Thyroid gland (tissue), 4 donors: ENCODE data around the gene FAM171A1. TPM values are rescaled to one million over a fixed set of nuclear protein-coding genes. Genes with fewer than 3 reads are reported as not detected.

Source experiments
- DNase-seq, 2 donors: peaks; one replicate each; pipeline ENCODE4 v3.0.0-alpha.2; 2019
- H3K27ac ChIP-seq, 3 donors: fragments of 200-600 bp; sonication (generic); 1 replicate in 2 of 3; 2 replicates in 1 of 3; pipeline ENCODE4 v1.5.1; 2016 to 2019; ENCODE audit warnings: mild to moderate bottlenecking in 1 of 3, moderate library complexity in 1 of 3
- H3K27me3 ChIP-seq: fragments of 200-600 bp; sonication (generic); one replicate; pipeline ENCODE4 v1.5.1; 2019
- H3K36me3 ChIP-seq, 2 donors: fragments of 200-600 bp; sonication (generic); one replicate each; pipeline ENCODE4 v1.5.1; 2016 to 2019
- H3K4me1 ChIP-seq, 2 donors: fragments of 200-600 bp; sonication (generic); one replicate each; pipeline ENCODE4 v1.5.1; 2017 to 2019
- H3K4me3 ChIP-seq, 3 donors: fragments of 200-600 bp; sonication (generic); replicated peaks in 1 of 3; 1 replicate in 2 of 3; 2 replicates in 1 of 3; pipeline ENCODE4 v1.5.1; 2016; ENCODE audit warnings: mild to moderate bottlenecking in 1 of 3
- H3K9me3 ChIP-seq: fragments of 200-600 bp; sonication (generic); one replicate; pipeline ENCODE4 v1.5.1; 2017
- CTCF ChIP-seq, 6 experiments: fragments of 200-600 bp in 3 of 6; fragments of 450-650 bp in 3 of 6; sonication (generic) in 3 of 6; IDR thresholded peaks; one replicate each; pipeline ENCODE4 v1.5.1; 2016 to 2019; ENCODE audit warnings: antibody characterized with exemption in 6 of 6, mild to moderate bottlenecking in 2 of 6, inconsistent platforms in 1 of 6, moderate library complexity in 1 of 6
- POLR2A ChIP-seq, 2 donors: fragments of 450-650 bp; IDR thresholded peaks; one replicate each; pipeline ENCODE4 v1.6.1; 2017; ENCODE audit warnings: antibody characterized with exemption in 2 of 2, mild to moderate bottlenecking in 2 of 2, moderate library complexity in 1 of 2
- WGBS, 2 donors: methylation state at CpG; one replicate each; pipeline ENCODE4 v1.1.5; 2017; 5-methylcytosine and 5-hydroxymethylcytosine counted together
- intact Hi-C: fragments of 100-400 bp; cut with DNase I; formaldehyde crosslinking; loops from one replicate; pipeline ENCODE4 v1.15.1; 2023
- total RNA-seq, 4 donors: library from RNA; depleted of rRNA; stranded (reverse); fragments of >200 nt; gene quantifications; one replicate each; pipeline ENCODE4 v1.2.3, GENCODE V29; 2016

Gene FAM171A1
- total RNA-seq, 4 donors from 2014 or later: 10.2 to 14.9 (median 13.3) TPM

- no peaks in the 10 kb centered on the region for H3K9me3 ChIP-seq
- no peaks in the 10 kb centered on the region for H3K27me3 ChIP-seq
- no peak overlapping the region for H3K4me3 ChIP-seq
- H3K27ac ChIP-seq: no peak overlapping the region
- no peaks in the 10 kb centered on the region for H3K4me1 ChIP-seq
- TF ChIP-seq POLR2A (IDR thresholded peaks at IDR 0.05): no peak
- no peak for DNase-seq
- whole genome bisulfite sequencing, 2 donors: 81 to 83% methylated on average over 10 of the region's 10 CpGs
- no peaks in the 10 kb centered on the region for H3K36me3 ChIP-seq
- intact Hi-C loops: no loop called here
Observed at GRCh38 chr10:15267496-15267895, 103.6 kb downstream of the FAM171A1 start.

- Histone ChIP-seq H3K36me3 (no peaks in the 10 kb centered on the region), H3K9me3 (no peaks in the 10 kb centered on the region), H3K4me3 (no peak overlapping the region), H3K27ac (no peak overlapping the region), H3K27me3 (no peaks in the 10 kb centered on the region), H3K4me1 (no peaks in the 10 kb centered on the region)
- intact Hi-C loops: no loop called here
- TF ChIP-seq POLR2A (IDR thresholded peaks at IDR 0.05) (no peak), CTCF (IDR thresholded peaks at IDR 0.05) (no peak)
- DNase-seq: no peak
- 94 to 96% methylated on average over 5 of the region's 5 CpGs for WGBS, 2 donors
Observed at GRCh38 chr10:15266117-15266516, 105.0 kb downstream of the FAM171A1 start.

- H3K4me1 ChIP-seq: no peaks in the 10 kb centered on the region
- no peak overlapping the region for H3K27ac ChIP-seq
- H3K9me3 ChIP-seq: no peaks in the 10 kb centered on the region
- H3K4me3 ChIP-seq: no peak overlapping the region
- H3K36me3 ChIP-seq: no peaks in the 10 kb centered on the region
- no peak for DNase-seq
- H3K27me3 ChIP-seq: no peaks in the 10 kb centered on the region
- intact Hi-C loops: no loop called here
- TF ChIP-seq POLR2A (IDR thresholded peaks at IDR 0.05) (no peak), CTCF (IDR thresholded peaks at IDR 0.05) (no peak)
- 96% methylated on average over 2 of the region's 2 CpGs for WGBS, 2 donors
Observed at GRCh38 chr10:15265558-15265957, 105.5 kb downstream of the FAM171A1 start.

- TF ChIP-seq POLR2A (IDR thresholded peaks at IDR 0.05): no peak
- TF ChIP-seq CTCF (IDR thresholded peaks at IDR 0.05): no peak
- no peaks in the 10 kb centered on the region for H3K27me3 ChIP-seq
- no peak overlapping the region for H3K4me3 ChIP-seq
- intact Hi-C loops: no loop called here
- no peaks in the 10 kb centered on the region for H3K4me1 ChIP-seq
- no peak overlapping the region for H3K27ac ChIP-seq
- H3K36me3 ChIP-seq: no peaks in the 10 kb centered on the region
- 82 to 90% methylated on average over 7 of the region's 7 CpGs for WGBS, 2 donors
- H3K9me3 ChIP-seq: no peaks in the 10 kb centered on the region
- DNase-seq: no peak
Observed at GRCh38 chr10:15265056-15265455, 106.0 kb downstream of the FAM171A1 start.

- TF ChIP-seq CTCF (IDR thresholded peaks at IDR 0.05): no peak
- intact Hi-C loops: no loop called here
- Histone ChIP-seq H3K9me3 (no peaks in the 10 kb centered on the region), H3K4me3 (no peak overlapping the region), H3K27ac (no peak overlapping the region), H3K36me3 (no peaks in the 10 kb centered on the region), H3K4me1 (no peaks in the 10 kb centered on the region), H3K27me3 (no peaks in the 10 kb centered on the region)
- DNase-seq: no peak
- whole genome bisulfite sequencing, 2 donors: 94 to 96% methylated on average over 8 of the region's 8 CpGs
Observed at GRCh38 chr10:15263657-15264323, 107.3 kb downstream of the FAM171A1 start.
